Measurements from ENCODE around the gene SRRM3.

Gene SRRM3

DNA sequence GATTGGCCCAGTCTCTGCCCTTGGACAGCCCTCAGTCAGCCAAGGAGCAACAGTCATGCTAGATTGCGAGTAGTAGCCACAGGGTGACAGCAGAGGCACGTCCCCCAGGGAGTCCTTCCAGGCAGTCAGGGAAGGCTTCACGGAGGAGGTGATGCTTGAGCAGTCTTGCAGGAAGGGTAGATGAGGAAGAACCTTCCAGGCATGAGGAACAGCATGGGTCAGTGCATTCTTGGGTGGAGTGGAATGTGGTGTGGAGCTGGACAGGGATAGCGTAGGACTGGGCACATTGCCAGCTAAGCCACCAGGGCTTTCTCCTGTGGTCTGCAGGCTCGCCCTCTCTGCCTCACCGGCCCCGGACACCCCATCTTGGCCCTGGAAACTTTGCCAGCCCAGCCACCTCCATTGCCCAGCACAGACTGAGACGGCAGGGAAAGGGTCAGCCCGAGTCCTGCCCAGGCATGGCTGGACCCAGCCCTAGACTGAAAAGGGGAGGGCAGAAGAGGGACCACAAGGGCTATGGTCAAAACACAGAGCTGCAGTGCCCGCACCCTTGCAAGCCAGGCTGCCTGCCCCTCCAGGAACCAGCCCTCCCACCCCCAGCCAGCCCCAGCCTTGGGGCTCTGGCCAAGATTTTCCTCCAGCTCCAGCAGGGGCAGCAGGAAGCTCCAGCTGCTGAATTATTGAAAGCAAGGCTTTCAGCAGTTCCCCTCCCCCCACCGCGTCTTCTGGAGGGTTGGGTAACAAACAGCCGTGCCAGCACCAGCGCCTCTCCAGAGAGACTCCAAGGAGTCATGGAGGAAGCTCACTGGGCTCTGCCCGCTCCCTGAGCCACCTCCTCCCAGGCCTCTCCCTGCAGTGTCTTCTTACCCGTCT lies 18.7 kb downstream of the SRRM3 start:
- no peak overlapping the region for H3K4me3 Mint-ChIP-seq
- H3K27me3 Mint-ChIP-seq (ENCODE audit: low read depth, poor library complexity), result peaks cover 54% of the 10 kb centered on the region
- no peaks in the 10 kb centered on the region for H3K9me3 Mint-ChIP-seq
- TF ChIP-seq CTCF (IDR thresholded peaks at IDR 0.05), result no peak
- H3K27ac Mint-ChIP-seq, result no peak overlapping the region
- DNase-seq, result peak; percentile 59
- H3K4me1 Mint-ChIP-seq, result peaks cover 28% of the 10 kb centered on the region
- H3K36me3 Mint-ChIP-seq (ENCODE audit: low read depth), result no peaks in the 10 kb centered on the region

DNA sequence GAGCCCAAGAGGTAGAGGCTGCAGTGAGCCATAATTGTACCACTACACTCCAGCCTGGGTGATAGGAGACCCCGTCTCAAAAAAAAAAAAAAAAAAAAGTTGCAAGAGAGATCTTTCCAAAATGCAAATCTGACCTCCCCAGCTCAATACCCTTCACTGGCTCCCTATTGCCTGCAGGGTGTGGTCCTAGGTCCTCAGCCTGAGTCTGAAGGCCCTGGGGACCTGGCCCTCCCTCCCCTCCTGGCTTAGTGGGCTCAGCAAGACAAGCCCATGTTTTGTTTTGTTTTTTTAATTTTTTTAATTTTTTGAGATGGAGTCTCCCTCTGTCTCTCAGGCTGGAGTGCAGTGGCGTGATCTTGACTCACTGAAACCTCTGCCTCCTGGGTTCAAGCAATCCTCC lies 20.6 kb downstream of the SRRM3 start:
- no peak overlapping the region for H3K27ac Mint-ChIP-seq
- no peaks in the 10 kb centered on the region for H3K36me3 Mint-ChIP-seq (ENCODE audit: low read depth)
- no peak for DNase-seq
- no peak for TF ChIP-seq CTCF (IDR thresholded peaks at IDR 0.05)
- no peaks in the 10 kb centered on the region for H3K9me3 Mint-ChIP-seq
- H3K27me3 Mint-ChIP-seq (ENCODE audit: low read depth, poor library complexity), result peaks cover 49% of the 10 kb centered on the region
- H3K4me1 Mint-ChIP-seq, result peaks cover 23% of the 10 kb centered on the region
- no peak overlapping the region for H3K4me3 Mint-ChIP-seq

GRCh38 chr7:76222839-76223238 lies 21.1 kb downstream of the SRRM3 start:
- H3K9me3 Mint-ChIP-seq, result no peaks in the 10 kb centered on the region
- peaks cover 49% of the 10 kb centered on the region for H3K27me3 Mint-ChIP-seq (ENCODE audit: low read depth, poor library complexity)

DNA sequence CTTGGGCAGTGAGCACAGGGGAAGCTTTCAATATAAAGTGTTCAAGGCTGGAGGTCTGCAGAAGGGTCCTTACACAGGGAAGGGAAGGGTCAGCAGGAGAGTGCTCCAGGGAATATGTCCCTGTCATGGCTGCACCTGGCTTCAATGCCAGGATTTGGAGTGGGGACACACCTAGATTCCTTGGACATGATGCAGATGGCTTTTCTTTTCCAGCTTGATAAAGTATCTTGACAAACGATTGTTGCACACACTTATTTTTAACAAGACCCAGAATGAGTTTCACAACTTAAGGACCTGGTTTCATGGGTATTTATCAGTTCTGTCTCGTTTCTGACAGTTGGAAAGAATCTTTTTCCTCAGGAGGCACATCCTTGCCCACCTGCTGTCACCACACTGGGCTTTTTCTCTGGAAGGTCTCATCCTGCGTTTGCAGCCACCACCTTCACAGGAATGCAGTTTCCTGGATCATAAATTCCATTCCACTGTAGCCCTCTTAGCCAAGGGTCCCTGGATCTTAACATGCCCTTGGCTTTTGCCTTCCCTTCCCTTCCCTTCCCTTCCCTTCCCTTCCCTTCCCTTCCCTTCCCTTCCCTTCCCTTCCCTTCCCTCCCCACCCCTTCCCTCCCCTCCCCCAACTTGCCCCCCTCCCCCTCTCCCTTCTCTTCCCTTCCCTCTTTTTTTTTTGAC lies 21.7 kb downstream of the SRRM3 start:
- no peak for TF ChIP-seq CTCF (IDR thresholded peaks at IDR 0.05)
- no peak for DNase-seq
- Mint-ChIP-seq H3K27ac (no peak overlapping the region), H3K9me3 (no peaks in the 10 kb centered on the region), H3K36me3 (ENCODE audit: low read depth) (no peaks in the 10 kb centered on the region), H3K4me3 (no peak overlapping the region), H3K4me1 (peaks cover 12% of the 10 kb centered on the region), H3K27me3 (ENCODE audit: low read depth, poor library complexity) (peaks cover 52% of the 10 kb centered on the region)

More at GRCh38 chr7:76222839-76223238, 21.1 kb downstream of the SRRM3 start:
- no peak for DNase-seq
- Mint-ChIP-seq H3K36me3 (ENCODE audit: low read depth) (no peaks in the 10 kb centered on the region), H3K4me3 (no peak overlapping the region), H3K27ac (no peak overlapping the region), H3K4me1 (peaks cover 18% of the 10 kb centered on the region)
- no peak for TF ChIP-seq CTCF (IDR thresholded peaks at IDR 0.05)

DNA sequence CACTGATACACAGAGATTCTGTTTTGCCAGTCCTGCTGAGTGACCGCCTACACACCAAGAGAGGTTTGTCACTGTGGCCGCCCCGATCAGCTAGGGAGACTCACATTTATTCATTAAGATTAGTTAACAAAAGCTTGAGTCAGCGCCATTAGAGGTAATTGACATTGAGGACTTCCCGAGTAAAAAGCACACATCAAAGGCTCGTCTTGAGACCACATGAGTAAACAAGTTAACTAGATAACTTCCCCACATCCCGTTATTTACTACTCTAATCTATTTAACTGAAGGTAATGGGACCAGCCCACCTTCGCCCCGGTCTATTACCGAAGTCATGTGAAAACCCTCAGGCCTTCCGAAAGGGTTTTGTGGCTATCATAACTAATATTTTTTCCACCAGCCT lies 23.0 kb downstream of the SRRM3 start:
- H3K36me3 Mint-ChIP-seq (ENCODE audit: low read depth), result no peaks in the 10 kb centered on the region
- no peak overlapping the region for H3K27ac Mint-ChIP-seq
- DNase-seq, result no peak
- peaks cover 11% of the 10 kb centered on the region for H3K4me1 Mint-ChIP-seq
- peaks cover 58% of the 10 kb centered on the region for H3K27me3 Mint-ChIP-seq (ENCODE audit: low read depth, poor library complexity)
- no peak overlapping the region for H3K4me3 Mint-ChIP-seq
- no peaks in the 10 kb centered on the region for H3K9me3 Mint-ChIP-seq
- TF ChIP-seq CTCF (IDR thresholded peaks at IDR 0.05), result no peak

Measured in nephron progenitor cell (in vitro differentiated cells).